GM12891 (cell line): Measurements from ENCODE around the gene TMEM151A.

ENCODE experiments used
- POLR2A ChIP-seq: IDR thresholded peaks from 2 replicates; pipeline ENCODE4 v1.6.1; 2011; ENCODE audit warnings: low read depth, low read length, control low read depth
- POLR2AphosphoS5 ChIP-seq: IDR thresholded peaks from 2 replicates; pipeline ENCODE4 v1.6.1; 2011; ENCODE audit warnings: low read depth, low read length, control low read depth
- POU2F2 ChIP-seq: IDR thresholded peaks from 2 replicates; pipeline ENCODE4 v1.6.1; 2011; ENCODE audit warnings: low read depth, mild to moderate bottlenecking, control low read depth, low read length, moderate library complexity
- SPI1 ChIP-seq: IDR thresholded peaks from 2 replicates; pipeline ENCODE4 v1.6.1; 2011; ENCODE audit warnings: low read depth, low read length, control low read depth

DNA sequence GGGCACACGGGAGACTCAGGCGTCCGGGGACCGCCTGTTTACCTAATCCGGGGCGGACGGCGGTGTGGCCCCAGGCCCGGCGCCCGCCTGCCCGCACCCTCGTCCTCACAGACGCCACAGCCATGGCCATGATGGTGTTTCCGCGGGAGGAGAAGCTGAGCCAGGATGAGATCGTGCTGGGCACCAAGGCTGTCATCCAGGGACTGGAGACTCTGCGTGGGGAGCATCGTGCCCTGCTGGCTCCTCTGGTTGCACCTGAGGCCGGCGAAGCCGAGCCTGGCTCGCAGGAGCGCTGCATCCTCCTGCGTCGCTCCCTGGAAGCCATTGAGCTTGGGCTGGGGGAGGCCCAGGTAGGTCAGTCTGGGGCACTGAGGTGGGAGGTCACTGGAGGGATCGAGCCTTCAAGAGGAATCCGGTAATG lies 33.2 kb upstream of the TMEM151A start:
- no peak for TF ChIP-seq POLR2A
- TF ChIP-seq POU2F2: no peak
- no peak for TF ChIP-seq SPI1
- TF ChIP-seq POLR2AphosphoS5: no peak
